Measurements from ENCODE around the gene RFESD. TPM values are rescaled to one million over a fixed set of nuclear protein-coding genes. Genes with fewer than 3 reads are reported as not detected.
A peak's percentile ranks its signal among the peaks of the same experiment; 100 is the strongest.

RFESD gene
- total and polyA plus RNA-seq, 8 donors = 1.7 to 3.2 (median 2.0) TPM; not detected in 4

GRCh38 chr5:95633671-95634070 lies 12.9 kb upstream of the RFESD start:
- no peak overlapping the region for H3K4me3 ChIP-seq
- WGBS, 5 donors = 93 to 100% (median 96%) methylated on average over 3 of the region's 3 CpGs
- H3K27ac ChIP-seq = no peak overlapping the region
- peaks cover 0 to 14% (median 8%) of the 10 kb centered on the region in 4 donors for H3K4me1 ChIP-seq
- DNase-seq = no peak
- H3K36me3 ChIP-seq = no peaks in the 10 kb centered on the region
- no peaks in the 10 kb centered on the region for H3K9me3 ChIP-seq
- H3K27me3 ChIP-seq = no peaks in the 10 kb centered on the region
- no peak for TF ChIP-seq POLR2AphosphoS5 (IDR thresholded peaks at IDR 0.05)
- intact Hi-C loops (cut with DNase I; ENCODE audit: low total_unique reads) = no loop called here

GRCh38 chr5:95634081-95634480 lies 12.5 kb upstream of the RFESD start:
- Histone ChIP-seq H3K9me3 (no peaks in the 10 kb centered on the region), H3K36me3 (no peaks in the 10 kb centered on the region), H3K27me3 (no peaks in the 10 kb centered on the region), H3K4me1 (peaks cover 0 to 14% (median 8%) of the 10 kb centered on the region in 4 donors), H3K27ac (no peak overlapping the region), H3K4me3 (no peak overlapping the region)
- no peak for DNase-seq
- intact Hi-C loops (cut with DNase I; ENCODE audit: low total_unique reads) = no loop called here
- WGBS, 5 donors = 94 to 98% (median 95%) methylated on average over 3 of the region's 3 CpGs
- TF ChIP-seq POLR2A (IDR thresholded peaks at IDR 0.05) (no peak), EP300 (IDR thresholded peaks at IDR 0.05) (no peak), POLR2AphosphoS5 (IDR thresholded peaks at IDR 0.05) (no peak), CTCF (IDR thresholded peaks at IDR 0.05) (no peak)

GRCh38 chr5:95638632-95639031 lies 7.9 kb upstream of the RFESD start:
- H3K27me3 ChIP-seq = no peaks in the 10 kb centered on the region
- H3K4me1 ChIP-seq = peaks cover 0 to 21% (median 13%) of the 10 kb centered on the region in 4 donors
- WGBS, 5 donors = 82 to 90% (median 88%) methylated on average over 3 of the region's 3 CpGs
- H3K9me3 ChIP-seq = no peaks in the 10 kb centered on the region
- H3K27ac ChIP-seq = no peak overlapping the region
- no peaks in the 10 kb centered on the region for H3K36me3 ChIP-seq
- intact Hi-C loops (cut with DNase I; ENCODE audit: low total_unique reads) = no loop called here
- no peak for TF ChIP-seq EP300 (IDR thresholded peaks at IDR 0.05)
- TF ChIP-seq POLR2AphosphoS5 (IDR thresholded peaks at IDR 0.05) = no peak
- TF ChIP-seq POLR2A (IDR thresholded peaks at IDR 0.05) = no peak
- TF ChIP-seq CTCF (IDR thresholded peaks at IDR 0.05) = no peak
- DNase-seq = no peak
- no peak overlapping the region for H3K4me3 ChIP-seq

- 30 to 52% (median 44%) methylated on average over 5 of the region's 5 CpGs for WGBS, 5 donors
- intact Hi-C loops (cut with DNase I; ENCODE audit: low total_unique reads) = loop anchor here (10.0 kb wide), 2 partner anchors 143 to 203 kb away; no protein-coding TSS in a partner anchor
- Histone ChIP-seq H3K27me3 (no peaks in the 10 kb centered on the region), H3K27ac (peak overlapping the region; percentile 67 to 99 (median 96)), H3K4me3 (no peak overlapping the region), H3K36me3 (no peaks in the 10 kb centered on the region), H3K4me1 (peaks cover 8 to 40% (median 22%) of the 10 kb centered on the region in 4 donors), H3K9me3 (no peaks in the 10 kb centered on the region)
- peak; percentile 63 to 85 for DNase-seq
- peak; percentile 44 for TF ChIP-seq EP300 (IDR thresholded peaks at IDR 0.05)
- no peak for TF ChIP-seq CTCF (IDR thresholded peaks at IDR 0.05)
- TF ChIP-seq POLR2AphosphoS5 (IDR thresholded peaks at IDR 0.05) = peak; percentile 88 to 94 (median 93)
Measured at GRCh38 chr5:95641741-95642220, 4.8 kb upstream of the RFESD start.

GRCh38 chr5:95643152-95643551 lies 3.4 kb upstream of the RFESD start:
- intact Hi-C loops (cut with DNase I; ENCODE audit: low total_unique reads) = loop anchor here (10.0 kb wide), 2 partner anchors 142 to 202 kb away; no protein-coding TSS in a partner anchor
- H3K27me3 ChIP-seq = no peaks in the 10 kb centered on the region
- no peak overlapping the region for H3K4me3 ChIP-seq
- no peaks in the 10 kb centered on the region for H3K9me3 ChIP-seq
- DNase-seq = no peak
- TF ChIP-seq POLR2AphosphoS5 (IDR thresholded peaks at IDR 0.05) = no peak
- no peak for TF ChIP-seq EP300 (IDR thresholded peaks at IDR 0.05)
- no peak for TF ChIP-seq POLR2A (IDR thresholded peaks at IDR 0.05)
- H3K4me1 ChIP-seq = peaks cover 17 to 50% (median 31%) of the 10 kb centered on the region in 4 donors
- 63 to 80% (median 74%) methylated on average over 7 of the region's 7 CpGs for WGBS, 5 donors
- H3K36me3 ChIP-seq = no peaks in the 10 kb centered on the region
- peak overlapping the region; percentile 16 to 99 (median 96) for H3K27ac ChIP-seq

All from stomach (tissue), 9 donors.